ENCODE results near the gene ICE1.
"Not testable (repeated sequence)": the region's sequence is repeated elsewhere in the genome, so short reads cannot be mapped to it uniquely, and the experiment has no call there.

Gene ICE1

DNA sequence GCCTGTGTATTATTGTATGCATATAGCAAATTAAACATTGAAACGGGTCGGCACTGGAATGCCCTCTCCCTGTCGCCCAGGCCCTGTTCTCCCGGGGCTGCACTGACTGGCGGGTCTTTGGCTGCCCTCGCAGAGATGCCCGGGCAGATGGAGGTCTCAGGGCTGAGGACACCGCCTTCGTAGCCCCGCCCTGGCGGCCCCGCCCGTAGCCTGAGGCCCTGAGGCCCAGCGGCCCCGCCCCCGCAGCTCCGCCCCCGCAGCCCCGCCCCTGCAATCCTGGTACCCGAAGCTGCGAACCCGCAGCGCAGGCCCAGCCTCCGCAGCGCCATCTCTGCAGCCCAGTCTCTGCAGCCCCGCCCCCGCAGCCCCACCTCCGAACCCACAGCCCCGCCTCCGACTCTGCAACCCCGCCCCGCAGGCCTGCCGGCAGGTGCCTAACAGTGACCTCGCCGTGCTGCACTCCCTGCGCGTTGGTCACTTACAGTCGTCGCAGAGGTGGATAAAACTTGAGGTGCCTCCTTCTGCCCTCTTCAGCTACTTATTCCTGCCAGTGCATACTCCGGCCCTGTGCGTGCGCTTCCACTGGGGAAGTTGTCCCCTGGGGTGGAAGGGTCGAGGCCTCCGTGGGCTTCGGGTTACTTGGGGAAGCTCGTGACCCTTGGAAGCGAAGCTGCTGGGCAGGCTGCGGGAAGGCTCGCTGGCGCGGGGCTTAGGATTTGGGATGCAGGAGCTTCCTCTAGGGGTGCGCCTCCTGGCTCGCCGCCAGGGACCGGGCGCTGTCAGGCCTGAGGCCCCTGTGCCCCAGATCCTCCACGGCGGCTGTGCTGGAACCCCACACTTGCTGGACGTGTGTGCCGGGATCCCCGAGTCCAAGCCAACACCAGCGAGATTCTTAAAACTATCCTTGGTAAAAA lies 72.3 kb downstream of the ICE1 start:
- DNase-seq: peak; percentile 91

DNA sequence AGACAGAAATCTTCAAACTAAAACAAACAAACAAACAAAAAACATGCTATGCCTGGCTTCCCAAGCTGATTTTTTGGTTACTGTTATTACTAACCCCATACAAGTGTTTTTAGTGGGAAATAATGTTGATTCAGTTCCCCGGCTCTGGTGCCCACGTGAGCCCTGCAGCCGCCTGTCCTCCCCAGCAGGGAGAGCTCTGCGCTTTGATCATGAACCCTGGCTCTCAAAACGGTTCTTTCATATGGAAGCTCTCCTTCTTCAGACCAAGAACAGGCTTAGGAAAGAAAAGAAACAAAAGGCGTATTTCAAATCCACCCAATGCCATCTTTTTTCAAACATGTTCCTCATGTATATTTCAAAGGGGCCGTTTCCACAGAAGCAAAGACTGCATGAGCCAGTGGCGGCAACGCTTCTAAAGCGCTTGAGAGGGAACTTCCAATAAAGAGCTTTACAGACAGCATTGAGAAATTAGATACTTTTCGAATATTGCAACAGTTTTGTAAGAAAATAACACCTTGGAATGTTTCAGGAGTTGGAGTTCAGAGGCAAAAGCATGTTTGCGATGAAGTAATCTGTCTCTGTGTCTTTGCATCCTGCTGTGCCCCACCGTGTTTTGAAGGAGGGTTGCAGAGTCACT lies 74.8 kb downstream of the ICE1 start:
- DNase-seq: peak; percentile 31

DNA sequence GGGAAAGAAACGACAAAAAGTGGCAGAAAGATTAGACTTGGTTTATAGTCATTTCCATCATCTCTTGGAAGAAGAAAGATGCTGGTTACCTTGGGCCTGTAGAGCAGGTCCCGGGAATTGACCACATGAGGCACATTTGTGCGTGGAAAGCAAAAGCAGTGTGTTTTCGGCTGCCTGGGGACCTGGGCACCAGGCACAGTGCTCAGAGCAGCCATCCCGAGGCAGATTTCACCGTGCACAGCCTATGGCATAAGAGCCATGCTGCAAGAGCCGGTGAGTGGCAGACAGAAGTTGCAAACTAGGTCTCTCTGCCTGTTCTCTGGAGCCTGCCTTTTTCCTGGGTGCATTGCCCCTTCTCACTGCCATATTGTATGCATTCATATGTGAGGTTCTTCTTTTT lies 77.0 kb downstream of the ICE1 start:
- no peak for DNase-seq

DNA sequence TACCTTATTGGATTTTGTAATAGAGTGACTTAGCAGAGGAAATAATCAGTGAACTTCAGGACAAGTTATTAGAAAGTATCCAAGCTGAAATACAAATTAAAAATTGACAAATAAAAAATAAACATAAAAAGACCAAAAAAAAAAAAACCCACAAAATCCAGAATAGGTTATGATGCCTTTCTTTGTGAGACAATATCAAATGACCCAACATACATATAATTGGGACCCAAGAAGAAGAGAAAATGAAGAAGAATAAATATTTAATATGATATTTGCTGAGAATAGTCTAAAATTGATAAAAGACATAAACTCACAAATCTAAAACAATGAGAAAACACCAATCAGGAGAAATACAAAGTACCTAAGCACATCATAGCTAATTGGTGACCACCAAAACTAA lies 81.8 kb downstream of the ICE1 start:
- no peak for DNase-seq

DNA sequence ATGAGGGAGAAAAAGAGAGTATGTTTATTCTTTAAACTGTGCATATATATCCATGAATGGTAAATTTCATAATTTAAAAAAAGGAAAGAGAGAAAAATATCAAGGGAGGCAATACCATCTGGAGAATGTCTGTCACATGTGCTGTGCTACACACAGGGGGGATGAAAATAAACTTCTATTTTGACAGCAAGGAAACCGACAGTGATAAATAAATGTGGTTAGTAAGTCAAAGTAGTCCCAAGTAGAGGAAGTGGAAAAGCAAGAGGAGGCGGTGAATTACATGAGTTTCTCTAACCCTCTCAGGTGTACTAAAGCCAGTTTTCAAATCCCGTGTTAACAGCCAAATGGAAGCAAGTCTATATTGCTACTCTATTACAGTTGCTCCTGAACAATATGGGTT lies 83.3 kb downstream of the ICE1 start:
- no peak for DNase-seq

DNA sequence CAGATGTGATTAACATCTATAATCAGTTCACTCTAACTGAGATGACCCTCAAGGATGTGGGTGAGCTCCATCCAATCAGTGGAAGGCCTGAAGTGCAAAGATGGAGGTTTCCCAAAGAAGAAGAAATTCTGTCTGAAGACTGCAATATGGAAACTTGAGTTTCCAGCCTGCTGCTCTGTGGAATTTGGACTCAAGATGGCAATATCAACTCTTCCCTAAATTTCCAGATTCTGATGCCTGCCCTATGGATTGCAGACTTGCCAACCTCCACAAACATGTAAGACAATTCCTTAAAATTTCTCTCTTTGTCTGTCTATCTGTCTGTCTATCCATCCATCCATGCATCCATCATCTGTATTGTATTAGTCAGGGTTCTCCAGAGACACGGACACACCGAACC lies 85.9 kb downstream of the ICE1 start:
- DNase-seq: no peak

DNA sequence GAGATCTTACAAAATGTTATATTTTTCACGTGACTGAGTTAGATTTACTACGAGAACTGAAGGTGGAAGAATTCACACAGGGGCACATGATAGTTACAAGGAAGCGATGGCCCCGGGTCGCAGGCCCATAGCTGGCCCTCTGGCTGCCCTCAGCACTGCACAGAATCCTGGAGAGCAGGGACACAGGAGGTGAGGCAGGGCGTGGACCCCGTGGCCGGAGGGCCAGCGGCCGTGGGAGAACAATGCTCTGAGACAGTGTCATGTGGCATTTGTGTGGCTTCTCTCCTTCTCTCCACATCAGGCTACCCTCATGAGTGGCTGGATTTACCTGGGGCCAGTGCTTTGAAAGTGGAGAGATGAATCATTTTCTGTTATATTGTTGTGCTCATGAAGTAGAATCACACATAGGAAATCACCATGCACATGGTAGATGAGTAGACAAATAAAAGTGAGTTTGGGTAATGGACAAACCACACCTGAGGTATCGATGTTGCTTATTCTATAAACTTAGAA lies 89.5 kb downstream of the ICE1 start:
- DNase-seq: no peak

DNA sequence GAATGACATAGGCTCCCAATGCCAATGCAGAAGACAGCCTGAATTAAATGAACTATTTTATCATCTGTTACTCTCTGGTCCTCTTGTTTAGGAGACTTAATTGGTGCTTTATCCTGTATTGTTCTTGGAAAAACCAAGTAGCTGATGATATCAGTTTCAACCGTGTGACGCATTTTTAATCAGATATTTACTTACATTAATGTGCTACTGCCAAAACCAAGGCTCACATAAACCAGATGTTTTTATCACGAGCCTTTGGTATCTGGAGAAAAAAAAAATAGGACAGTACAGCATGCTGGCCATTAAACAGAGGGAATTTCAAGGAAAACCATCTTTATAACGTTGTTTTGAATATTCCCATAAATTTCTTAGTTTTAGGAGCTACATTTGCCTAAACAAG lies 90.1 kb downstream of the ICE1 start:
- DNase-seq: no peak

DNA sequence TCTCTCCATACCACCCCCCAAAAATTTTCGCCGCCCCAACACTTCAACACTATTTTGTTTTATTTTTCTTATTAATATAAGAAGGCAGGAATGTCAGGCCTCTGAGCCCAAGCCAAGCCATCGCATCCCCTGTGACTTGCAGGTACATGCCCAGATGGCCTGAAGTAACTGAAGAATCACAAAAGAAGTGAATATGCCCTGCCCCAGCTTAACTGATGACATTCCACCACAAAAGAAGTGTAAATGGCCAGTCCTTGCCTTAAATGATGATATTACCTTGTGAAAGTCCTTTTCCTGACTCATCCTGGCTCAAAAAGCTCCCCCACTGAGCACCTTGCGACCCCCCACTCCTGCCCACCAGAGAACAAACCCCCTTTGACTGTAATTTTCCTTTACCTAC lies 98.1 kb downstream of the ICE1 start:
- not testable (repeated sequence) for DNase-seq

DNA sequence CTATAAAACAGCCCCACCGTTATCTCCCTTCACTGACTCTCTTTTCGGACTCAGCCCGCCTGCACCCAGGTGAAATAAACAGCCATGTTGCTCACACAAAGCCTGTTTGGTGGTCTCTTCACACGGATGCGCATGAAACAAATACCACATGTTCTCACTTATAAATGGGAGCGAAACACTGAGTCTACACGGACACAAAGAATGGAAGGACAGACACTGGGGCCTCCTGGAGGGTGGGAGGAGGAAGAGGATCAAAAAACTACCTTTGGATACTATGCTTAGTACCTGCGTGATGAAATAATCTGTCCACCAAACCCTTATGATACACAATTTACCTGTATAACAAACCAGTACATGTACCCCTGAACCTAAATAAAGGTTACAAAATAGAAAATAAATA lies 98.6 kb downstream of the ICE1 start:
- DNase-seq: no peak

DNA sequence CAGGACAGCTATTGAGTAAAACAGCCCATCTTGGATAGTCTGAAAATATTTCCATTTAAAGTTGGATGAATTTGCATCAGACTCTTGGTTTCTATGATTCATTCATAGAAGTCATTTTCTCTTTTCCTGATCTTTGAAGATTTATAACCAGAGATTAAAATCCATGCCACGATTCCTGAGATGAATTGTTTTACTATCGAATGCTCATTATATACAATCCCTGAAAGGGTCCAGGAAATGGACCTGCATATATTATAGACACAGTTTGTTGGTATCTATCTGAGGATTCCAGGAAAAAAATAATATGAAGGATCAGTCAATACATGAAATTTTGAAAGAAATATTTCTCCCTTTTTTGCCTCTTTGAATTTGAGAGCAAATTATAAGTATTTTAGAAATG lies 99.0 kb downstream of the ICE1 start:
- DNase-seq: no peak

DNA sequence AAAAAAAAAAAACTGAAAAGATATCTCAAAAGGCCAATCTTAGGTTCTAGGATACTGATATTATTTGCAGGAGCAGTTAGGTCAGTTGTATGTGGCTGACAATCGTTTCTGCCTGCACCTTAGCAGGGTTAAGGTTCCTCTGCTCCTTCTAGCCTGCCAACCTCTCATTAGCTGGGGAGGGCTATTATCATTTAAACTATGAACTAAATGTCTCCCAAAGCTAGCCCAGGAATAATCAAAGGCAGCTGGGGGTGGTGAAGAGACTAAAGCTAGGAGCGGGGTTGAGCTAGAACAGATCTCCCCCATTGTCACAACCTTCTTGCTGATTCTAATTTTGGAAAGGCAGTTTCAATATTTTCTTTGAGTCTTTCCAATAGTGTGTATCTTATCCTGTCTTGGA lies 99.9 kb downstream of the ICE1 start:
- no peak for DNase-seq

DNA sequence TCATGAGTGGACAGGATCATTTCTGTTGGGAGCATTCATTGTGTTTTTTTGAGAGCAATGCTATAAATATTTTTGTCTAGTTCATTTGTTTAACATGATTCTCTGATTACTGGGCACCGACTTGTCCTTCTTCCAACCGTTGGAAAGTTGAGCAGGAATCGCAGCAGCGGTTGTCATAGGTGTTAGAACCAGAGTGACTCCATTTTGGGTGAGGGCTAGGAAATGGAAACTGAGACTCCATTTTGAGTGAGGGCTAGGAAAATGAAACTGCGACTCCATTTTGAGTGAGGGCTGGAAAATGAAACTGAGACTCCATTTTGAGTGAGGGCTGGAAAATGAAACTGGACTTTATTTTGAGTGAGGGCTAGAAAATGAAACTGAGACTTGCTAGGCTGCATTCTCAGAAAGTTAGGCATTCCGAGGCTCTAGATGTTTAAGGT lies 100.6 kb downstream of the ICE1 start:
- peak; percentile 76 for DNase-seq

DNA sequence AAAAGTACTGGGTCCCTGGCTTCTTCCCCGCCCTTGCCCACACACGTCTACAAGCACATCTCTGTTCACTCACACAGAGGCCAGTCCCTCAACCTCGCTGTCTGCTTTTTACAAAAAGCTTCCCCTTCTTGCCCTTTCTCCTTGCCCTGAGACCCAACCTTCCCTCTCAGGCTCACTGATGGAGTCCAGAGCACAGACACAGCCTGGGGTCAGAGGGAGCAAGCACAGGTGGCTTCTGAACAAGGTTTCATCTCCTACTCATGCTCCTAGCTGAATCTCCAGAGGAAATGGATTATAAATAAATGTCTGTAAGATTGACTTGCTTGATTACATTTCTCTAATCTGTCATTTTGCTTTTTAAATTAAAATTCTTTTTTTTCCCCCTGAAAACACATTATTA lies 101.8 kb downstream of the ICE1 start:
- no peak for DNase-seq

DNA sequence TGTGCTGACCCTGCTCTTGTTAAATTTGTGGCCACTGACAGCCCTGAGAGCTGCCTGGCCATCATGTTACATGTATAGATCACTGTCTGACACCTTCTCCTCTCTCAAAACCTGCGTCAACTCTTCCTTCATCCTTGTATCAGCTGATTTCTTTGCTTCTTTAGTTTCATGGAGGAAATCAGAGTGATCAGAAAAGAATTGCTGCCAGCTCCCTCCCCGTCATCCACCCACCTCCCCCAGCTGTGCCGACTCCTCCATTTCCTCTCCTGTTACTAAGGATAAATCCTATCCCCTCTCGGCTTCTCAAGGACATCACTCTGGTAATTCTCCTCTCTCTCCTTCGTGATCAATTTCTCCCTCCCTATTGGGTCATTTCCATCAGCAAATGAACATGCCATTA lies 108.9 kb downstream of the ICE1 start:
- no peak for DNase-seq

DNA sequence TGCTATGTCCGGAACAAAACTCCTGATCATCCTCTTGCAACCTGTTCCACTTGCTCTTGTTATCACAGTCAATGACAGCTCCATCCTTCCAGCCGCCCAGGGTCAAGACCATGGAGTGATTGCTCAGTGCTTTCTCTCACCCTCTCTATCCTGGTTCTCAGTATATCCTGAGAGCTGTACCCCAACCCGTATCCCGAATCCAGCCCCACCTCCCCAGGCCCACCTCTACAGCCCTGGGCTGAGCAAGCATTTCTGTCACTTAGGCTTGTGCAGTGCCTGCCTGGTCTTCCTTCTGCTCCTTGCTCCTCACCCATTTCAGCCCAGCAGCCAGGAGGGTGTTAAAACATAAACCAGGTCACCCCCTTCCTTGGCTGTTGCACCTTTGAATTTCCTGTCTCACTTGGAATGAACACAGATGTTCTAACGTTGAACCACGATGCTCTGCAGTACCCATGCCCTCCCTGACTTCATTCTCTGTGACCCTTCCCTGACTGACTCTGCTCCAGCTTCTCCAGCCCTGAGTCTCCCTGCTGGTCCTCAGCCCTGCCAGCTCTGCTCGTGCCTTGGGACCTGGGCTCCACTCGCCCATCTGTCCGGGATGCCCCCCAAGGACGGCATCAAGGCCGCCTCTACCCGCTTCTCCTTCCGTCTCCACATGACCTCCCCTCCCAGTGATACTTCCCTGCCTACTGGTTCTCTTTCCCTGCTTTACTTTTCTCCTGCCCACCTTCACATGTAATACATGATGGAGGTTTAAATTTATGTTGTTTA lies 110.0 kb downstream of the ICE1 start:
- no peak for DNase-seq

DNA sequence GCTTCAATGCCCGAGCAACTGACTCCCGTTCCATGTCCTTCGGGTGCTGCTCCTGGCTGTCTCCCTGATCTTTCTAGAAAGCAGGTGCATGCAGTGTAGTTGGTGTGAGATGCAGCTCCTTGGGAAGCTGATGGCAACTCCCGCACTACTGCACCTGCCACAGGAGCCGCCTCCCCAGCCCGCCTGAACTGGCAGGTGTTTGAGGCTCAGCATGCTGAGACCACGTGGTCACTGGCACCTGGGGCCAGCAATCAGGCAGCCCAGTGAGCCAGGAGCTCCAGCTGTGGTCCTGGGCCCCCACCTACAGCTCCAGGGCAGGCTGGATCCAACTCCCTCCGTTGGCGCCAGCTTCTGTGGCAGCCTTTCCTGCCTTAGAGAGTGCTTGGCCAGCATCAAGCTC lies 111.5 kb downstream of the ICE1 start:
- no peak for DNase-seq

DNA sequence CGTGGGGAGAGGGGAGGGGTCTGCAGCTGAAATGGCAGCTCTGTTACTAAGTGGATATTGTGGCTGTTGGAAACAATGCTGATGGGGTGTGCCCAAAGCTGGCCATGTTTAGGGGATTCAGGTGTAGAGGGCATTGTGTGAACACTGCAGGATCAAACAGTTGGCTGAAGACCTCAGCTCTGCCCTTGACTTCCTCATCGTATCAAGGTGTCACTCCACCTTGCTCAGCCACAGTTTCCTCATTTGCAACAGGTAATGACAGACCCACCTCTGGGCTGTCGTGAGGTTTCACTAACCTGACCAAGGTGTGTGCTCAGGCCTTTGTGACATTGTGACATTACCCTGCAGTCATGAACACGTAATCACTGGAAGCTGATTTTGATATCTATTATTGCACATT lies 111.9 kb downstream of the ICE1 start:
- no peak for DNase-seq

DNA sequence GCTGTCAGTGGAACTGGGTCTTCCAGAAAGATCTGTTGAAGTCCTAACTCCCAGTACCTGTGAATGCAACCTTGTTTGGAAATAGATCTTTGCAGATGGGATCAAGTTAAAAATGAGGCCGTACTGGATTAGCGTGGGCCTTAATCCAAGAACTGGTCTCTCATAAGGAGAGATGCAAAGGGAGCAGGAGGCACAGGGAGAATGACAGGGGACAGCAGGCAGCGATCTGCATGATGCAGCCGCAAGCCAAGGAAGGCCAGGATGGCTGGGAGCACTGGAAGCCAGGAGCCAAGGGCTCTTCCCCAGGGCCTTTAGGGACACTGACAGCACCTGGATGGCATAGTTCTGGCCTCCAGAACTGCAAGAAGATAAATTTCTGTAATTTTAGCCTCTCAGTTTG lies 114.4 kb downstream of the ICE1 start:
- no peak for DNase-seq

DNA sequence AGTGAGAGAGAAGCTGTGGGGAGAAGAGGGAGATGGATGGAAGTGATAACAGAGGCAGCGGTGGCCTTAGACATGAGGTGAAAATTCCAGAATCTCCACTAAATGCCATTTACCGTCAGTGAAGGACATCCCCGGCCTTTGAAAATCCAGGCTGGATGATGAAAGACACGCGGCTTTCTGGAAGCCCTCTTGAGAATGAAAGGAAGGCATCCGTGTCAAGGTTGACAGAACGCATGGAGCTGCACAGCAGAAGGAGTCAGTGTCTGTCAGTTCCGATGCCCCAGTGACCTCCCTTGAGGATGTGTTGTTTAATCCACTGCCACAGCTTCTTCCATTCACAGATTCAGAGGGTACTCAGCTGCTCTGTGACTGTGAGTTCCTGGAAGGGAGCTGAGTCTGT lies 114.9 kb downstream of the ICE1 start:
- no peak for DNase-seq

DNA sequence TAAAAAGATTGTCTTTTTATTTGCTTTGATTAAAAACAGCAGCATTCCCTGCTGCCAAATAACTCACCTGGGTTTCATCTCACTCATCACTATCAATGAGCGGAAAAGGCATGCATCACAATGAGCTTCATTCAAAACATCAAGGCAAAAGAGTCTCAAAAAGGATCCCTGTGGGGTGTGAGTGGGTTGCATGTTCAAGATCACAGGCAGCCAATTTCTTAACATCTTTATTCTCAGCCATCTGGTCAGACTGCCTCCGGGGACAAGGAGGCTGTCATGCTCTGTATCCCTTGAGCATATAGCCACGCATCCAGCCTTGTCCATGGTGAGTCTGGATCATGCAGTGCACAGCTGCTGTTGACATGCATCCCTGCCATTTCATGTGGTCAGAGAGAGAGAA lies 117.1 kb downstream of the ICE1 start:
- DNase-seq: no peak
